Uterus (tissue), 4 donors: ENCODE measurements around the gene SLC22A17. TPM values are rescaled to one million over a fixed set of nuclear protein-coding genes. Genes with fewer than 3 reads are reported as not detected.

Experiments
- DNase-seq, 2 donors: peaks; one replicate each; pipeline ENCODE4 v3.0.0-alpha.2; 2019 to 2020
- H3K27ac ChIP-seq, 2 donors: fragments of 200-600 bp; sonication (generic); 1 replicate in 1 of 2; 2 replicates in 1 of 2; pipeline ENCODE4 v1.5.1; 2016 to 2018
- H3K27me3 ChIP-seq, 2 donors: fragments of 200-600 bp; sonication (generic); one replicate each; pipeline ENCODE4 v1.5.1; 2018 to 2019; ENCODE audit warnings: control low read depth in 1 of 2
- H3K36me3 ChIP-seq, 2 donors: fragments of 200-600 bp; sonication (generic); one replicate each; pipeline ENCODE4 v1.5.1; 2019; ENCODE audit warnings: control low read depth in 1 of 2
- H3K4me1 ChIP-seq, 2 donors: fragments of 200-600 bp; sonication (generic); one replicate each; pipeline ENCODE4 v1.5.1; 2018 to 2019; ENCODE audit warnings: control low read depth in 1 of 2
- H3K4me3 ChIP-seq, 2 donors: fragments of 200-600 bp; sonication (generic); 1 replicate in 1 of 2; 2 replicates in 1 of 2; pipeline ENCODE4 v1.5.1; 2018 to 2019; ENCODE audit warnings: mild to moderate bottlenecking in 1 of 2
- H3K9me3 ChIP-seq, 2 donors: fragments of 200-600 bp; sonication (generic); one replicate each; pipeline ENCODE4 v1.5.1; 2019; ENCODE audit warnings: control low read depth in 1 of 2
- POLR2A ChIP-seq, 2 donors: fragments of 450-650 bp; IDR thresholded peaks; one replicate each; pipeline ENCODE4 v1.6.1; 2016; ENCODE audit warnings: antibody characterized with exemption in 2 of 2, mild to moderate bottlenecking in 1 of 2, moderate library complexity in 1 of 2
- intact Hi-C: fragments of 100-400 bp; cut with DNase I; formaldehyde crosslinking; loops from one replicate; pipeline ENCODE4 v1.15.1; 2023; ENCODE audit warnings: low total_unique reads
- total RNA-seq, 4 donors: library from RNA; depleted of rRNA in 3 of 4; stranded (reverse); fragments of >200 nt in 3 of 4; gene quantifications; one replicate each; pipeline versions ENCODE4 v1.1.0 to v1.2.4, GENCODE V29; 2014 to 2023
- TF ChIP-seq, protein P1 (sequence below), 4 experiments: fragments of 200-600 bp in 2 of 4; fragments of 450-650 bp in 2 of 4; sonication (generic) in 2 of 4; IDR thresholded peaks; one replicate each; pipeline ENCODE4 v1.5.1; 2016 to 2019; ENCODE audit warnings: antibody characterized with exemption in 4 of 4, mild to moderate bottlenecking in 2 of 4, moderate library complexity in 1 of 4
- donor health status: DM: yes; HTN: yes; CAD: no.

The SLC22A17 gene
- total RNA-seq, 4 donors from 2014 or later, result 30.6 to 49.4 (median 41.7) TPM

DNA sequence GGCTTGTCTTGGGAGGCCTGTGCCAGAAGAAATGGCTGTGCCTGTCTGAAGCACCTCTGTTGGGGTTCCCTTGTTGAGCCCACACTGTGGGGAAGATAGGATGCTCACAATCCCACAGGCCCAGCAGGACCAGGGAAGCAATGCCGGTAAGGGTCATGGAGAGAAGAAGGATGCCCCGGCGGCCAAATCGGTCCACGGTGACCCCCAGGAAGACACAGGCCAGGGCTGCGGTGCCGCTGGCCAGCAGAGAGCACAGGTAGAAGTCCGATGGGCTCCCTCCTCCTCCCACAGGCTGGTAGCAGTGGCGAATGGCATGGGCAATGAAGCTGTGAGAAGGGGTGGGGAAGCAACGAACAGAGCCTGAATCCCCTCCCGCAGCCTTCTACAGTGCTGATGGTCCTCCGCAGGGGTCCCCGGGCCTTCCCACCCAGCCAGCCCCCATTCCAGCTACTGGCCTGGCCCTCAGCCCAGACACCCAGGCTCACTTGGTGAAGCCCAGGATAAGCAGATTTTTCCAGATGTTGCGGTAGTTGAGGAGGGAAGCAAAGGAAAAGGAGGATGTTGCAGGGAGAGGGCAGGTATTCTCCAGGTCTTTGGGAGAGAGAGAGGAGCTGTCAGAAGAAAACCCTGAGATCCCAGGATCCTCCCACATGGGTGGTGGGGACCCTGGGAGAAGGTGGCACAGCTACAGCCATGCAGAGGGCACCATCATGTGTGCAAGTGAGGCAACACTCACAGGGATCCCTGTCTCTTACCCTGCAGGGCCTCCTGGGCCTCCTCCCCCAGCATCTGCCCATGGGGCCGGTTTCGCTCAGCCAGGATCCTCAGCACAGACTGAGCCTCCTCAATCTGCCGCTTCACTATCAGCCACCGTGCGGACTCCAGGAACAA, 5.0 kb downstream of the SLC22A17 start:
- no peak for TF ChIP-seq POLR2A (IDR thresholded peaks at IDR 0.05)
- TF ChIP-seq, protein P1, sequence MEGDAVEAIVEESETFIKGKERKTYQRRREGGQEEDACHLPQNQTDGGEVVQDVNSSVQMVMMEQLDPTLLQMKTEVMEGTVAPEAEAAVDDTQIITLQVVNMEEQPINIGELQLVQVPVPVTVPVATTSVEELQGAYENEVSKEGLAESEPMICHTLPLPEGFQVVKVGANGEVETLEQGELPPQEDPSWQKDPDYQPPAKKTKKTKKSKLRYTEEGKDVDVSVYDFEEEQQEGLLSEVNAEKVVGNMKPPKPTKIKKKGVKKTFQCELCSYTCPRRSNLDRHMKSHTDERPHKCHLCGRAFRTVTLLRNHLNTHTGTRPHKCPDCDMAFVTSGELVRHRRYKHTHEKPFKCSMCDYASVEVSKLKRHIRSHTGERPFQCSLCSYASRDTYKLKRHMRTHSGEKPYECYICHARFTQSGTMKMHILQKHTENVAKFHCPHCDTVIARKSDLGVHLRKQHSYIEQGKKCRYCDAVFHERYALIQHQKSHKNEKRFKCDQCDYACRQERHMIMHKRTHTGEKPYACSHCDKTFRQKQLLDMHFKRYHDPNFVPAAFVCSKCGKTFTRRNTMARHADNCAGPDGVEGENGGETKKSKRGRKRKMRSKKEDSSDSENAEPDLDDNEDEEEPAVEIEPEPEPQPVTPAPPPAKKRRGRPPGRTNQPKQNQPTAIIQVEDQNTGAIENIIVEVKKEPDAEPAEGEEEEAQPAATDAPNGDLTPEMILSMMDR (IDR thresholded peaks at IDR 0.05), result no peak
- intact Hi-C loops, result no loop called here
- no peaks in the 10 kb centered on the region for H3K27me3 ChIP-seq

DNA sequence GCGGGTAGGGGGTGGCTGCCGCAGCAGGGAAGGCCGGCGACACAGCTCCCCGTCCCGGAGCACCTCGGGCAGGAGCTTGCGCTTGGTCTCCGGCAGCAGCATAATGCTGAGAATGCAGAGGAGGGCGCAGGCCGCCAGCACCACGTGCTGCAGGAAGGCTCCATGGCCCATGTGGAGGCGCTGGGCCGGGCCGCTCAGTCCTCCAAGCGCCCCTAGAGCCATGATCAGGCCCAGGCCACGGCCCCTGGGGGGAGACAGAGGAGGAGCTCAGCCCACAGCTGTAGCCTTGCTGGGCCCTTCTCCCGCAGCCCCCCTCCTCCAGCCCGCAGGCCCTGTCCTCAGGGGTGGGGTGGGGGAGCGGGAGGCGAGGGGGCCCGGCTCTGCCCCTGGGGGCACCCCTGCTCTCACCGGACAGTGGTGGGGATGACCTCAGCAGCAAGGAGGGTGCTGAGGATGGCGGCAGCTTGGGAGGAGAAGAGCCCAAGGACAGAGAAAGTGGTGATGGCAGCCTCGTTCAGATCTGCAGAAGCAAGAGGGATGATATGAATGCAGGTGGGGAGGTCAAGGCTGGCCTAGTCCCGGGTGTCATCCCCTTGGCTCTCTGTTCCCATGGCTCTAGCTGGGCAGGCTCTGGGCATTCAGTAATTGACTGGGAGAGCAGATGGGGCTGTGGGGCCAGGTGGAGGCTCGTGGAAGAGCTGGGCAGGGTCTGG, 5.8 kb downstream of the SLC22A17 start:
- no peak for DNase-seq
- no peak for TF ChIP-seq POLR2A (IDR thresholded peaks at IDR 0.05)
- TF ChIP-seq, protein P1 (IDR thresholded peaks at IDR 0.05), result no peak
- no peaks in the 10 kb centered on the region for H3K4me1 ChIP-seq
- H3K36me3 ChIP-seq, result no peaks in the 10 kb centered on the region
- H3K9me3 ChIP-seq, result no peaks in the 10 kb centered on the region
- intact Hi-C loops, result no loop called here
- H3K4me3 ChIP-seq, result no peak overlapping the region
- H3K27me3 ChIP-seq, result no peaks in the 10 kb centered on the region
- H3K27ac ChIP-seq, result no peak overlapping the region

More for the DNA sequence above, 5.0 kb downstream of the SLC22A17 start:
- DNase-seq, result no peak
- Histone ChIP-seq H3K36me3 (no peaks in the 10 kb centered on the region), H3K27ac (no peak overlapping the region), H3K4me3 (no peak overlapping the region), H3K4me1 (no peaks in the 10 kb centered on the region), H3K9me3 (no peaks in the 10 kb centered on the region)

DNA sequence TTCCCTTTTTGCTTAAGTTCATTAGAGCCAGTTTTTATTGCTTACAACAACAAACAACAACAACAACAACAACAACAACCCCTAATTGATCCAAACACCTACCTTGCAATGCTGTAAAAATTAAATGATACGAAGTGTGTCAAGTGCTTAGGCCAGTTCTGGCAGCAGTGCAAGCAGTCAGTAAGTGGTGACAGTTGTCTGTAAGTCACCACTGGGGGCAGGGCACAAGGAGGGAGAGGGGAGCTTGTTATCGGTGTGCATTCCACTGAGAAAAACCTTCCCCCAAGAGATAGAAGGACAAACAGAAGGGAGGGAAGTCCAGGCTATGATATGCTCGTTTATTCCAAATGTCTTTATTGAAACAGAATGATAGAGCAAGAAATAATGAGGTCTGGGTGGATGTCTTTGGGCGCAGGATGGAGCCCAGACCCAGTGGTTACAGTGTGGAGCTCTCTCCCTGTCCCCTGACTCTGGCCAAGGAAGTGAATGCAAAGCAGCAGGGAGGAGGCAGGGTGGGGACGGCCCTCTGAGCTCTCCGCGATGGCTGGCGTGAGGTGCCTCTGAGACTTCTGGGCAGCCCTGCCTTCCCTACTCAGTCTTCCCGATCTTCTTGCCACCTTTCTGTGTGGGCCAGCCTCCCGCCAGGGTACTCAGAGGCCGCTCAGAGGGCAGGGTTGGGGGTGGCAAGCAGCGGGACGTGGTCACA, 6.5 kb downstream of the SLC22A17 start:
- Histone ChIP-seq H3K27me3 (no peaks in the 10 kb centered on the region), H3K4me1 (no peaks in the 10 kb centered on the region), H3K4me3 (no peak overlapping the region), H3K36me3 (no peaks in the 10 kb centered on the region), H3K27ac (no peak overlapping the region), H3K9me3 (no peaks in the 10 kb centered on the region)
- no peak for TF ChIP-seq POLR2A (IDR thresholded peaks at IDR 0.05)
- TF ChIP-seq, protein P1 (IDR thresholded peaks at IDR 0.05), result no peak
- intact Hi-C loops, result no loop called here
- DNase-seq, result no peak

DNA sequence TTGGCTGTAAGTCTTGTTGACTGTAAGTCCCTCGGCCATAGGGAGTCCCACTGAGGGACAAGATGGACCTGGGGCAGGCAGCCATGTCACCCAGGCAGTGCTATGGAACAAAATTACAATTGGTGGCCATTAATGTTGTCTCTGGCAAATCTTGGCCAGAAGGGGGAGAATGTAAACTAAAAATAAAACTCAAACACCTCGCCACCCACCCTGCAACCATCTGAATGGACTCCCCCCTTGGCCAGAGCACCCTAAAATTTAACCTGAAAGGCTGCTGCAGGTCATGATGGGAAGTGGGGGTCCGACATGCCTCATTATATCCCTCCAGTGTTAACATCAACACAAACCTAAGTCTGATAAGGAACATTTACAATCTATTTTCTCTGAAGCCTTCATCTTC, 8.2 kb downstream of the SLC22A17 start:
- DNase-seq, result no peak
- Histone ChIP-seq H3K36me3 (no peaks in the 10 kb centered on the region), H3K27me3 (no peaks in the 10 kb centered on the region), H3K9me3 (no peaks in the 10 kb centered on the region), H3K27ac (no peak overlapping the region), H3K4me1 (no peaks in the 10 kb centered on the region), H3K4me3 (no peak overlapping the region)
- intact Hi-C loops, result no loop called here
- no peak for TF ChIP-seq POLR2A (IDR thresholded peaks at IDR 0.05)
- TF ChIP-seq, protein P1 (IDR thresholded peaks at IDR 0.05), result no peak
